CD4-positive, alpha-beta memory T cell (primary cell): ENCODE measurements around the gene DTL. TPM values are rescaled to one million over a fixed set of nuclear protein-coding genes. Genes with fewer than 3 reads are reported as not detected.

Source experiments
- CTCF ChIA-PET: fragments of 350-600 bp; sonication (Branson Sonifier 250); formaldehyde crosslinking; loops from one replicate; lab custom pipeline; 2021; ENCODE audit warnings: inconsistent platforms; ENCODE audit not compliant: partially characterized antibody; lab: Charles Lee
- POLR2A ChIA-PET: fragments of 350-600 bp; sonication (Branson Sonifier 250); formaldehyde crosslinking; loops from one replicate; lab custom pipeline; 2021; ENCODE audit not compliant: partially characterized antibody; lab: Charles Lee
- DNase-seq, 5 donors: peaks; one replicate each; pipeline versions ENCODE4 v3.0.0 to v3.0.0-alpha.2; 2020 to 2022; ENCODE audit warnings: mixed read lengths in 1 of 5
- H3K27ac ChIP-seq: one replicate; pipeline ENCODE4 v1.7.0; 2013; ENCODE audit warnings: low read depth, low read length
- H3K27me3 ChIP-seq: 2 replicates; pipeline ENCODE4 v1.7.0; 2013; ENCODE audit warnings: mild to moderate bottlenecking, low read length, moderate library complexity; ENCODE audit not compliant: insufficient read depth
- H3K36me3 ChIP-seq: 2 replicates; pipeline ENCODE4 v1.7.0; 2013; ENCODE audit warnings: mild to moderate bottlenecking, low read length, moderate library complexity; ENCODE audit not compliant: insufficient read depth
- H3K4me1 ChIP-seq: 2 replicates; pipeline ENCODE4 v1.7.0; 2013; ENCODE audit warnings: mild to moderate bottlenecking, low read length, moderate library complexity; ENCODE audit not compliant: insufficient read depth
- H3K4me3 ChIP-seq, 2 donors: one replicate each; pipeline ENCODE4 v1.7.0; 2013; ENCODE audit warnings: low read length in 2 of 2, mild to moderate bottlenecking in 1 of 2
- H3K9me3 ChIP-seq, 2 donors: one replicate each; pipeline ENCODE4 v1.7.0; 2013; ENCODE audit warnings: low read length in 2 of 2, control low read depth in 1 of 2; ENCODE audit not compliant: control insufficient read depth in 1 of 2
- H3K27ac Mint-ChIP-seq, 7 donors: one replicate each; pipeline ENCODE4 v1.8.0; 2020 to 2021; ENCODE audit warnings: mixed read lengths in 7 of 7, mild to moderate bottlenecking in 6 of 7, inconsistent platforms in 3 of 7, moderate library complexity in 3 of 7
- H3K27me3 Mint-ChIP-seq, 2 donors: one replicate each; pipeline ENCODE4 v1.8.0; 2020 to 2021; ENCODE audit warnings: mixed read lengths in 2 of 2
- H3K36me3 Mint-ChIP-seq, 2 donors: one replicate each; pipeline ENCODE4 v1.8.0; 2020 to 2021; ENCODE audit warnings: mixed read lengths in 2 of 2, inconsistent platforms in 1 of 2, mild to moderate bottlenecking in 1 of 2
- H3K4me1 Mint-ChIP-seq, 4 donors: one replicate each; pipeline ENCODE4 v1.8.0; 2020 to 2021; ENCODE audit warnings: mixed read lengths in 4 of 4, mild to moderate bottlenecking in 1 of 4
- H3K4me3 Mint-ChIP-seq, 8 donors: one replicate each; pipeline ENCODE4 v1.8.0; 2020 to 2021; ENCODE audit warnings: mixed read lengths in 8 of 8, mild to moderate bottlenecking in 7 of 8, moderate library complexity in 6 of 8, inconsistent platforms in 3 of 8
- H3K9me3 Mint-ChIP-seq, 8 donors: one replicate each; pipeline ENCODE4 v1.8.0; 2020 to 2021; ENCODE audit warnings: mixed read lengths in 8 of 8, mild to moderate bottlenecking in 5 of 8, inconsistent platforms in 3 of 8, moderate library complexity in 1 of 8
- intact Hi-C: fragments of 100-400 bp; cut with micrococcal nuclease; formaldehyde crosslinking; loops from one replicate; pipeline ENCODE4 v1.15.1; 2023
- polyA plus RNA-seq, 2 donors: library from polyadenylated mRNA; unstranded; fragments of 300-500 nt; fragmentation: Illumina TruSeq; gene quantifications; one replicate each; pipeline ENCODE4 v1.2.3, GENCODE V29; 2021
- total RNA-seq, 2 experiments: library from RNA; stranded (reverse); gene quantifications; one replicate each; pipeline ENCODE4 v1.2.3, GENCODE V29; 2021

DTL gene
- total and polyA plus RNA-seq, 4 experiments from 2014 or later, result 0.06 to 0.15 (median 0.09) TPM; not detected in 1

GRCh38 chr1:212101735-212102134 is 66.2 kb downstream of the DTL start:
- Histone ChIP-seq H3K27ac (no peak overlapping the region), H3K4me3 (no peak overlapping the region), H3K9me3 (peaks cover 0 to 3% of the 10 kb centered on the region in 2 donors), H3K4me1 (no peaks in the 10 kb centered on the region), H3K36me3 (no peaks in the 10 kb centered on the region), H3K27me3 (no peaks in the 10 kb centered on the region)
- ChIA-PET POLR2A (no interaction called here), CTCF (interaction anchor here (0.6 to 2.2 kb wide), 6 partner anchors 31 to 505 kb away, joined by 3 to 8 read pairs (median 4); partner anchors contain the start of genes DTL and INTS7)
- peaks cover 4 to 8% of the 10 kb centered on the region in 2 donors for H3K36me3 Mint-ChIP-seq
- no peak overlapping the region for H3K27ac Mint-ChIP-seq
- H3K4me1 Mint-ChIP-seq, result peaks cover 0 to 2% (median under 1%) of the 10 kb centered on the region in 4 donors
- DNase-seq, result no peak
- intact Hi-C loops, result no loop called here
- H3K9me3 Mint-ChIP-seq, result peaks cover 0 to 19% (median 13%) of the 10 kb centered on the region in 8 donors
- no peaks in the 10 kb centered on the region for H3K27me3 Mint-ChIP-seq
- H3K4me3 Mint-ChIP-seq, result no peak overlapping the region

- CTCF ChIA-PET, result interaction anchor here (1.6 kb wide), 1 partner anchor 34 kb away, joined by 6 read pairs; no protein-coding TSS in a partner anchor
- H3K4me1 Mint-ChIP-seq, result peaks cover 3 to 8% (median 6%) of the 10 kb centered on the region in 4 donors
- no peak for DNase-seq
- Histone ChIP-seq H3K27ac (no peak overlapping the region), H3K36me3 (no peaks in the 10 kb centered on the region), H3K9me3 (no peaks in the 10 kb centered on the region), H3K27me3 (no peaks in the 10 kb centered on the region), H3K4me3 (no peak overlapping the region), H3K4me1 (no peaks in the 10 kb centered on the region)
- no peaks in the 10 kb centered on the region for H3K27me3 Mint-ChIP-seq
- no peak overlapping the region for H3K4me3 Mint-ChIP-seq
- intact Hi-C loops, result no loop called here
- H3K9me3 Mint-ChIP-seq, result no peaks in the 10 kb centered on the region
- no peaks in the 10 kb centered on the region for H3K36me3 Mint-ChIP-seq
- no peak overlapping the region for H3K27ac Mint-ChIP-seq
- POLR2A ChIA-PET, result no interaction called here
Observed at GRCh38 chr1:212104586-212105325, 69.2 kb downstream of the DTL start.

DNA sequence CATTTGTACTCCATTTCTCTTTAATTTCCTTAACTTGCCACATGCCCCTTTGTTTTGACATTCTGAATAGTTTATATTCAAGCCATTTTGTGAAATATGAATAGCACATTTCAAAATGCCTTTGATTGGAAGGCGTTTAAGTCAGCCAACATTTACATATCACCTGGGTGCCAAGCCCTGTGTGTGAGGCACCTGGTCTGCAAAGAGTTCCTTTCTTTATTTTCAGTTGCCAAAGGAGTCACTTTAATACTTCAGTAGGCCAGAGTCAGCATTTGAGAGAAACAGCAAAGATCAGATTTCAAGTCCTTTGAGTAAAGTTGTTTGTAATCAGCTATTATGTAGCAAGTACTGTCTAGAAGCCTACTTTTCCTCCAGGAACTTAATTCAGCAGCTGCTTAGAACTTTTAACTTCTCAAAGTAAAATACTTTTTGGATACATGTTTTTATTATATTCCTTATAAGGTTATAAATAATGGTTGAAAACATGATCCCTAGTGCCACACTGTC is 70.8 kb downstream of the DTL start:
- H3K4me3 ChIP-seq, result no peak overlapping the region
- ChIA-PET POLR2A (no interaction called here), CTCF (interaction anchor here (1.9 kb wide), 1 partner anchor 350 kb away, joined by 8 read pairs; no protein-coding TSS in a partner anchor)
- no peaks in the 10 kb centered on the region for H3K9me3 ChIP-seq
- Mint-ChIP-seq H3K9me3 (no peaks in the 10 kb centered on the region), H3K4me1 (peaks cover 3 to 8% (median 6%) of the 10 kb centered on the region in 4 donors), H3K4me3 (no peak overlapping the region), H3K36me3 (no peaks in the 10 kb centered on the region), H3K27me3 (no peaks in the 10 kb centered on the region), H3K27ac (no peak overlapping the region)
- H3K36me3 ChIP-seq, result no peaks in the 10 kb centered on the region
- H3K27me3 ChIP-seq, result no peaks in the 10 kb centered on the region
- DNase-seq, result no peak
- no peaks in the 10 kb centered on the region for H3K4me1 ChIP-seq
- no peak overlapping the region for H3K27ac ChIP-seq
- intact Hi-C loops, result no loop called here

GRCh38 chr1:212107481-212107880 is 71.9 kb downstream of the DTL start:
- no peaks in the 10 kb centered on the region for H3K27me3 ChIP-seq
- no peaks in the 10 kb centered on the region for H3K9me3 ChIP-seq
- H3K36me3 Mint-ChIP-seq, result no peaks in the 10 kb centered on the region
- H3K4me1 ChIP-seq, result no peaks in the 10 kb centered on the region
- H3K27me3 Mint-ChIP-seq, result no peaks in the 10 kb centered on the region
- no peak overlapping the region for H3K4me3 Mint-ChIP-seq
- H3K27ac ChIP-seq, result no peak overlapping the region
- H3K4me1 Mint-ChIP-seq, result peaks cover 3 to 8% (median 6%) of the 10 kb centered on the region in 4 donors
- intact Hi-C loops, result no loop called here
- no peak for DNase-seq
- no peaks in the 10 kb centered on the region for H3K36me3 ChIP-seq
- no peak overlapping the region for H3K4me3 ChIP-seq
- peak overlapping the region in 1 of 7 donors; percentile 15 for H3K27ac Mint-ChIP-seq
- ChIA-PET POLR2A (interaction anchor here (1.2 kb wide), 1 partner anchor 148 kb away, joined by 3 read pairs; no protein-coding TSS in a partner anchor), CTCF (interaction anchor here (1.9 kb wide), 1 partner anchor 349 kb away, joined by 8 read pairs; no protein-coding TSS in a partner anchor)
- no peaks in the 10 kb centered on the region for H3K9me3 Mint-ChIP-seq

DNA sequence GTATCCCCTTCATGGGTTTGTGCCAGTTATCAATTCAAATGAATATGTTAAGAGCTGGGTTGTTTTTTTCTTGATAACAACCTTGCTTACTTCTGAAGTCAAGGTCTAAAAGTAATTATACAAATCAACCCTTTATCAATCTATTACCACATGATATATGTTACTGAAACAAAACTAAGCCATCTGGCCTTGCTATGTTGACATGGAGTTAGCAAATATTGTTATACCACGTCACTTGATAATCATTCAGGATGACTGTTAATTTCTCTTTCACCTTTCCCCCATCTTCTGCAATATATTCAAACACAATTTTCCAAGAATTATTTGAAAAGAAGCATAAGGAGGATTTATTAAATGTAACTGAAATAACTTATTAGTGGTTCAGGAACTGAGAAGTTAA is 72.6 kb downstream of the DTL start:
- Histone ChIP-seq H3K9me3 (no peaks in the 10 kb centered on the region), H3K36me3 (no peaks in the 10 kb centered on the region), H3K27ac (no peak overlapping the region), H3K4me3 (no peak overlapping the region), H3K4me1 (no peaks in the 10 kb centered on the region), H3K27me3 (no peaks in the 10 kb centered on the region)
- H3K4me3 Mint-ChIP-seq, result no peak overlapping the region
- no peaks in the 10 kb centered on the region for H3K9me3 Mint-ChIP-seq
- CTCF ChIA-PET, result no interaction called here
- no peak overlapping the region for H3K27ac Mint-ChIP-seq
- peaks cover 3 to 8% (median 6%) of the 10 kb centered on the region in 4 donors for H3K4me1 Mint-ChIP-seq
- H3K36me3 Mint-ChIP-seq, result no peaks in the 10 kb centered on the region
- H3K27me3 Mint-ChIP-seq, result no peaks in the 10 kb centered on the region
- POLR2A ChIA-PET, result no interaction called here
- intact Hi-C loops, result no loop called here
- no peak for DNase-seq

- DNase-seq, result no peak
- no peaks in the 10 kb centered on the region for H3K36me3 Mint-ChIP-seq
- H3K4me3 ChIP-seq, result no peak overlapping the region
- no peaks in the 10 kb centered on the region for H3K9me3 Mint-ChIP-seq
- H3K27ac Mint-ChIP-seq, result no peak overlapping the region
- ChIA-PET POLR2A (no interaction called here), CTCF (no interaction called here)
- intact Hi-C loops, result no loop called here
- H3K27me3 ChIP-seq, result no peaks in the 10 kb centered on the region
- H3K9me3 ChIP-seq, result no peaks in the 10 kb centered on the region
- H3K4me1 Mint-ChIP-seq, result peaks cover 3 to 7% (median 6%) of the 10 kb centered on the region in 4 donors
- H3K27ac ChIP-seq, result no peak overlapping the region
- H3K4me3 Mint-ChIP-seq, result no peak overlapping the region
- H3K4me1 ChIP-seq, result no peaks in the 10 kb centered on the region
- H3K36me3 ChIP-seq, result no peaks in the 10 kb centered on the region
- H3K27me3 Mint-ChIP-seq, result no peaks in the 10 kb centered on the region
Observed at GRCh38 chr1:212108981-212109380, 73.4 kb downstream of the DTL start.

GRCh38 chr1:212109728-212110127 is 74.2 kb downstream of the DTL start:
- CTCF ChIA-PET, result no interaction called here
- no peaks in the 10 kb centered on the region for H3K36me3 Mint-ChIP-seq
- no peaks in the 10 kb centered on the region for H3K9me3 Mint-ChIP-seq
- peaks cover 3 to 7% (median 5%) of the 10 kb centered on the region in 4 donors for H3K4me1 Mint-ChIP-seq
- H3K9me3 ChIP-seq, result no peaks in the 10 kb centered on the region
- H3K27ac Mint-ChIP-seq, result no peak overlapping the region
- intact Hi-C loops, result no loop called here
- H3K27me3 ChIP-seq, result no peaks in the 10 kb centered on the region
- H3K27me3 Mint-ChIP-seq, result no peaks in the 10 kb centered on the region
- DNase-seq, result no peak
- H3K4me3 Mint-ChIP-seq, result no peak overlapping the region
- no peak overlapping the region for H3K27ac ChIP-seq
- H3K4me1 ChIP-seq, result no peaks in the 10 kb centered on the region
- POLR2A ChIA-PET, result no interaction called here
- no peak overlapping the region for H3K4me3 ChIP-seq
- H3K36me3 ChIP-seq, result no peaks in the 10 kb centered on the region
